K562 (cell line): ENCODE data around the gene SHC1. TPM values are rescaled to one million over a fixed set of nuclear protein-coding genes. Genes with fewer than 3 reads are reported as not detected.
A peak's percentile ranks its signal among the peaks of the same experiment; 100 is the strongest.

Experiments
- CBFB ChIP-seq: sonication (generic); formaldehyde crosslinking; IDR thresholded peaks from 2 replicates; pipeline ENCODE4 v1.4.0; 2020; ENCODE audit warnings: mild to moderate bottlenecking, missing genetic modification reagents
- CBX2 ChIP-seq: fragments of 200-600 bp; sonication (generic); IDR thresholded peaks from one replicate; pipeline ENCODE4 v1.6.1; 2012; ENCODE audit warnings: mild to moderate bottlenecking, low read length, inconsistent platforms; ENCODE audit not compliant: insufficient read depth, poor library complexity, severe bottlenecking
- DPF2 ChIP-seq: fragments of 450-650 bp; IDR thresholded peaks from 2 replicates; pipeline ENCODE4 v1.6.1; 2016
- GABPB2 ChIP-seq: fragments of 250-450 bp; sonication (Bioruptor Pico); conservative IDR thresholded peaks from 2 replicates; pipeline ENCODE4 v1.5.1; 2021; ENCODE audit warnings: mild to moderate bottlenecking
- MBD2 ChIP-seq: sonication (generic); IDR thresholded peaks from 2 replicates; pipeline ENCODE4 v1.6.1; 2016; ENCODE audit warnings: low read depth, borderline replicate concordance
- NBN ChIP-seq: fragments of 450-650 bp; IDR thresholded peaks from 2 replicates; pipeline ENCODE4 v1.6.1; 2016; ENCODE audit warnings: low read depth, mild to moderate bottlenecking
- OTX1 ChIP-seq: fragments of 450-650 bp; formaldehyde crosslinking; IDR thresholded peaks from 2 replicates; pipeline ENCODE4 v1.4.0; 2022; ENCODE audit warnings: mild to moderate bottlenecking
- POU5F1 ChIP-seq: fragments of 150-350 bp; IDR thresholded peaks from 2 replicates; pipeline ENCODE4 v1.6.1; 2014; ENCODE audit warnings: borderline replicate concordance, low read length, low read depth, mild to moderate bottlenecking; ENCODE audit not compliant: partially characterized antibody
- TAF1 ChIP-seq: IDR thresholded peaks from 2 replicates; pipeline ENCODE4 v1.6.1; 2011; ENCODE audit warnings: mild to moderate bottlenecking, low read length, moderate library complexity; ENCODE audit not compliant: insufficient read depth, control insufficient read depth, severe bottlenecking; ENCODE audit errors: extremely low read depth
- ZEB2 ChIP-seq: fragments of 450-650 bp; IDR thresholded peaks from 2 replicates; pipeline ENCODE4 v1.6.1; 2016
- ZNF12 ChIP-seq: sonication (generic); formaldehyde crosslinking; IDR thresholded peaks from 2 replicates; pipeline ENCODE4 v1.4.0; 2020; ENCODE audit warnings: mild to moderate bottlenecking, missing genetic modification reagents
- ZNF707 ChIP-seq: fragments of 250-450 bp; sonication (Bioruptor Pico); conservative IDR thresholded peaks from 2 replicates; pipeline ENCODE4 v1.8.0; 2022; ENCODE audit warnings: inconsistent platforms, mild to moderate bottlenecking, moderate library complexity
- polyA plus RNA-seq, 8 experiments: library from polyadenylated mRNA; depleted of rRNA in 4 of 8; stranded (reverse) in 5 of 8; unstranded in 3 of 8; fragments of >200 nt; fragmentation: Nextera tagmentation in 2 of 8; fragmentation: Illumina TruSeq in 1 of 8; extraction: Ambion mirVana in 2 of 8; extraction: Trizol in 1 of 8; gene quantifications; 2 replicates each; pipeline versions ENCODE4 v1.2.1 to v1.2.3, GENCODE V29; 2011 to 2014; ENCODE audit warnings: inconsistent platforms in 1 of 8, missing spikeins in 1 of 8
- total RNA-seq, 7 experiments: library from RNA; depleted of rRNA in 6 of 7; stranded (reverse); fragments of >200 nt in 6 of 7; fragmentation: Illumina TruSeq in 2 of 7; extraction: Trizol in 2 of 7; gene quantifications; 2 replicates each; pipeline versions ENCODE4 v1.2.1 to v1.2.3, GENCODE V29; 2011 to 2021; ENCODE audit warnings: low replicate concordance in 1 of 7
- TF ChIP-seq, protein P1 (sequence below): sonication (generic); formaldehyde crosslinking; IDR thresholded peaks from 2 replicates; pipeline ENCODE4 v1.8.1; 2023; ENCODE audit warnings: missing genetic modification reagents, mild to moderate bottlenecking, borderline replicate concordance
- TF ChIP-seq, protein P2 (sequence below): sonication (generic); IDR thresholded peaks from 2 replicates; pipeline ENCODE4 v1.6.1; 2016
- TF ChIP-seq, protein P3 (sequence below): fragments of 250-450 bp; sonication (Bioruptor Pico); IDR thresholded peaks from 2 replicates; pipeline ENCODE4 v1.5.0; 2021; ENCODE audit warnings: mild to moderate bottlenecking, borderline replicate concordance
- TF ChIP-seq, protein P4 (sequence below): sonication (generic); formaldehyde crosslinking; IDR thresholded peaks from 2 replicates; pipeline ENCODE4 v1.8.0; 2022; ENCODE audit warnings: mild to moderate bottlenecking, missing genetic modification reagents
- TF ChIP-seq, protein P5 (sequence below): fragments of 250-450 bp; sonication (Bioruptor Pico); IDR thresholded peaks from 2 replicates; pipeline ENCODE4 v1.5.0; 2022; ENCODE audit warnings: mild to moderate bottlenecking

Gene SHC1
- total and polyA plus RNA-seq, 9 of the 15 experiments (the other 6 are each of a cell fraction or from before 2014, with no cell fraction given) = 4.1 to 113 (median 51.9) TPM

DNA sequence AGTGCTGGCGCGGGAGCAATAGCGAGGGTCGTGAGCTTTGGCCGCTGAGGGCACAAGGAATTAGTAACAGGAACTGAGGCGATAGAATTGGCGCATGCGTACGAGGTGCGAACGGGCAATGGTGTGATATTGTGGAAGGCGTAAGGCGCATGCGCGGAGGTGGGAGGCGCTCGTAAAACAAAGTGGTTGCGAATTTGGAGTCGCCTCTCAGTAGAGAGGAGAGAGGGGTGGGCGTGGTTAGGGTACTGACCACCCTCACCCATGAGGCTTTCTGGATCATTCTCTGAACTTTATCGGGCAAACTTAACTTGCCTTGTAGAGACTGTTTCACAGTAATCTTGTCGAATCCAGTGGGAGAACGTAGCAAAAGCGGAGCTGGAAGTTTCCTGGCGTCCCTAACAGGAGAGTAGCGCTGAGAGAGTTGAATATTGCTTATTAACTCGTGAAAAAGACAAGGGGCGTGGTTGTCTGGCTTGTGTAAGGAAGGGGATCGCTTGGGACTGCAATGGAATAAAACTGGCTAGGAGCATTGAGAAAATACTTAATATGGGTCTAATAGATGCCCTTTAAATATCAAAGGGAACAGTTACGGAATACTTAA lies 4.4 kb upstream of the SHC1 start (continued):
- TF ChIP-seq, protein P1, sequence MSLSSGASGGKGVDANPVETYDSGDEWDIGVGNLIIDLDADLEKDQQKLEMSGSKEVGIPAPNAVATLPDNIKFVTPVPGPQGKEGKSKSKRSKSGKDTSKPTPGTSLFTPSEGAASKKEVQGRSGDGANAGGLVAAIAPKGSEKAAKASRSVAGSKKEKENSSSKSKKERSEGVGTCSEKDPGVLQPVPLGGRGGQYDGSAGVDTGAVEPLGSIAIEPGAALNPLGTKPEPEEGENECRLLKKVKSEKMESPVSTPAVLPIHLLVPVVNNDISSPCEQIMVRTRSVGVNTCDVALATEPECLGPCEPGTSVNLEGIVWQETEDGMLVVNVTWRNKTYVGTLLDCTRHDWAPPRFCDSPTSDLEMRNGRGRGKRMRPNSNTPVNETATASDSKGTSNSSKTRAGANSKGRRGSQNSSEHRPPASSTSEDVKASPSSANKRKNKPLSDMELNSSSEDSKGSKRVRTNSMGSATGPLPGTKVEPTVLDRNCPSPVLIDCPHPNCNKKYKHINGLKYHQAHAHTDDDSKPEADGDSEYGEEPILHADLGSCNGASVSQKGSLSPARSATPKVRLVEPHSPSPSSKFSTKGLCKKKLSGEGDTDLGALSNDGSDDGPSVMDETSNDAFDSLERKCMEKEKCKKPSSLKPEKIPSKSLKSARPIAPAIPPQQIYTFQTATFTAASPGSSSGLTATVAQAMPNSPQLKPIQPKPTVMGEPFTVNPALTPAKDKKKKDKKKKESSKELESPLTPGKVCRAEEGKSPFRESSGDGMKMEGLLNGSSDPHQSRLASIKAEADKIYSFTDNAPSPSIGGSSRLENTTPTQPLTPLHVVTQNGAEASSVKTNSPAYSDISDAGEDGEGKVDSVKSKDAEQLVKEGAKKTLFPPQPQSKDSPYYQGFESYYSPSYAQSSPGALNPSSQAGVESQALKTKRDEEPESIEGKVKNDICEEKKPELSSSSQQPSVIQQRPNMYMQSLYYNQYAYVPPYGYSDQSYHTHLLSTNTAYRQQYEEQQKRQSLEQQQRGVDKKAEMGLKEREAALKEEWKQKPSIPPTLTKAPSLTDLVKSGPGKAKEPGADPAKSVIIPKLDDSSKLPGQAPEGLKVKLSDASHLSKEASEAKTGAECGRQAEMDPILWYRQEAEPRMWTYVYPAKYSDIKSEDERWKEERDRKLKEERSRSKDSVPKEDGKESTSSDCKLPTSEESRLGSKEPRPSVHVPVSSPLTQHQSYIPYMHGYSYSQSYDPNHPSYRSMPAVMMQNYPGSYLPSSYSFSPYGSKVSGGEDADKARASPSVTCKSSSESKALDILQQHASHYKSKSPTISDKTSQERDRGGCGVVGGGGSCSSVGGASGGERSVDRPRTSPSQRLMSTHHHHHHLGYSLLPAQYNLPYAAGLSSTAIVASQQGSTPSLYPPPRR (CRISPR knock-in tag) = no peak
- TF ChIP-seq CBX2 (no peak), GABPB2 (CRISPR knock-in tag) (no peak), ZEB2 (no peak; the same call in 1 of the 2 replicates), ZNF12 (CRISPR knock-in tag) (no peak), ZNF707 (CRISPR knock-in tag) (no peak), POU5F1 (no peak), MBD2 (no peak), OTX1 (CRISPR knock-in tag) (no peak), DPF2 (no peak; the same call in 1 of the 2 replicates), NBN (no peak), TAF1 (peak; percentile 72), CBFB (CRISPR knock-in tag) (no peak)
- TF ChIP-seq, protein P2, sequence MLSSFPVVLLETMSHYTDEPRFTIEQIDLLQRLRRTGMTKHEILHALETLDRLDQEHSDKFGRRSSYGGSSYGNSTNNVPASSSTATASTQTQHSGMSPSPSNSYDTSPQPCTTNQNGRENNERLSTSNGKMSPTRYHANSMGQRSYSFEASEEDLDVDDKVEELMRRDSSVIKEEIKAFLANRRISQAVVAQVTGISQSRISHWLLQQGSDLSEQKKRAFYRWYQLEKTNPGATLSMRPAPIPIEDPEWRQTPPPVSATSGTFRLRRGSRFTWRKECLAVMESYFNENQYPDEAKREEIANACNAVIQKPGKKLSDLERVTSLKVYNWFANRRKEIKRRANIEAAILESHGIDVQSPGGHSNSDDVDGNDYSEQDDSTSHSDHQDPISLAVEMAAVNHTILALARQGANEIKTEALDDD = no peak; the same call in 1 of the 2 replicates
- TF ChIP-seq, protein P3, sequence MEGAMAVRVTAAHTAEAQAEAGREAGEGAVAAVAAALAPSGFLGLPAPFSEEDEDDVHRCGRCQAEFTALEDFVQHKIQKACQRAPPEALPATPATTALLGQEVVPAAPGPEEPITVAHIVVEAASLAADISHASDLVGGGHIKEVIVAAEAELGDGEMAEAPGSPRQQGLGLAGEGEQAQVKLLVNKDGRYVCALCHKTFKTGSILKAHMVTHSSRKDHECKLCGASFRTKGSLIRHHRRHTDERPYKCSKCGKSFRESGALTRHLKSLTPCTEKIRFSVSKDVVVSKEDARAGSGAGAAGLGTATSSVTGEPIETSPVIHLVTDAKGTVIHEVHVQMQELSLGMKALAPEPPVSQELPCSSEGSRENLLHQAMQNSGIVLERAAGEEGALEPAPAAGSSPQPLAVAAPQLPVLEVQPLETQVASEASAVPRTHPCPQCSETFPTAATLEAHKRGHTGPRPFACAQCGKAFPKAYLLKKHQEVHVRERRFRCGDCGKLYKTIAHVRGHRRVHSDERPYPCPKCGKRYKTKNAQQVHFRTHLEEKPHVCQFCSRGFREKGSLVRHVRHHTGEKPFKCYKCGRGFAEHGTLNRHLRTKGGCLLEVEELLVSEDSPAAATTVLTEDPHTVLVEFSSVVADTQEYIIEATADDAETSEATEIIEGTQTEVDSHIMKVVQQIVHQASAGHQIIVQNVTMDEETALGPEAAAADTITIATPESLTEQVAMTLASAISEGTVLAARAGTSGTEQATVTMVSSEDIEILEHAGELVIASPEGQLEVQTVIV = no peak
- TF ChIP-seq, protein P4, sequence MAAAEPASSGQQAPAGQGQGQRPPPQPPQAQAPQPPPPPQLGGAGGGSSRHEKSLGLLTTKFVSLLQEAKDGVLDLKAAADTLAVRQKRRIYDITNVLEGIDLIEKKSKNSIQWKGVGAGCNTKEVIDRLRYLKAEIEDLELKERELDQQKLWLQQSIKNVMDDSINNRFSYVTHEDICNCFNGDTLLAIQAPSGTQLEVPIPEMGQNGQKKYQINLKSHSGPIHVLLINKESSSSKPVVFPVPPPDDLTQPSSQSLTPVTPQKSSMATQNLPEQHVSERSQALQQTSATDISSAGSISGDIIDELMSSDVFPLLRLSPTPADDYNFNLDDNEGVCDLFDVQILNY (CRISPR knock-in tag) = no peak
- TF ChIP-seq, protein P5, sequence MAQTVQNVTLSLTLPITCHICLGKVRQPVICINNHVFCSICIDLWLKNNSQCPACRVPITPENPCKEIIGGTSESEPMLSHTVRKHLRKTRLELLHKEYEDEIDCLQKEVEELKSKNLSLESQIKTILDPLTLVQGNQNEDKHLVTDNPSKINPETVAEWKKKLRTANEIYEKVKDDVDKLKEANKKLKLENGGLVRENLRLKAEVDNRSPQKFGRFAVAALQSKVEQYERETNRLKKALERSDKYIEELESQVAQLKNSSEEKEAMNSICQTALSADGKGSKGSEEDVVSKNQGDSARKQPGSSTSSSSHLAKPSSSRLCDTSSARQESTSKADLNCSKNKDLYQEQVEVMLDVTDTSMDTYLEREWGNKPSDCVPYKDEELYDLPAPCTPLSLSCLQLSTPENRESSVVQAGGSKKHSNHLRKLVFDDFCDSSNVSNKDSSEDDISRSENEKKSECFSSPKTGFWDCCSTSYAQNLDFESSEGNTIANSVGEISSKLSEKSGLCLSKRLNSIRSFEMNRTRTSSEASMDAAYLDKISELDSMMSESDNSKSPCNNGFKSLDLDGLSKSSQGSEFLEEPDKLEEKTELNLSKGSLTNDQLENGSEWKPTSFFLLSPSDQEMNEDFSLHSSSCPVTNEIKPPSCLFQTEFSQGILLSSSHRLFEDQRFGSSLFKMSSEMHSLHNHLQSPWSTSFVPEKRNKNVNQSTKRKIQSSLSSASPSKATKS = no peak
